ENCODE measurements around the gene UFC1.

The UFC1 gene

DNA sequence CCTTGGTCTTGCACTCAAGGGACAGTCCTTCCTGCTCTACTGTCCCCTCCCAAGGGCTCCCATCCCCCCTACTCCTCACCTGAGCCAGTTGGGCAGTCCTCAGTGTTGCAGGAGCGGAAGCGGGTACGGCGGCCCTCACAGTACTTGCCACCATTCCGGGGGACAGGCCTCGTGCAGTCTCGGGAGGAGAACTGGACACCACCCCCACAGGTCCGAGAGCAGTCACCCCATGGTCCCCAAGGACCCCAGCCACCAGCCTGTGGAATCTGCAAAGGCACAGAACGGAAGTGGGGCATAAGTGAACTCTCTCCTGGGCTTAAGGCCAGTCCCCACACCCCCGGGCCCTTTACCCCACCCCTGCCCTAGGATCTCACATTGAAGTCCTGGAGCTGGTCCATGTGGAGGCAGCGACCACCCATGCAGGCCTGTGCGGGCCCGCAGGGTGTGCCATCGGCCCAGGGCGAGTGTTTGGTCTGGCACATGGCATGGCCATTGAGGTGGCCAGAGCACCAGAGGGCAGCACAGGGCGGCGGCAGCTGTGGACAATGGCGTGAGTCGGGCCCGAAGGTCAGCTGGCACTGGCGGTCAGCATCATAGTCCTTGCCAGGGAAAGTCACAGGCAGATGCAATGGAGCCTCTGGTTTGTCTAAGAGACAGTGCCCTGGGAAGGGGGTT is 39.9 kb downstream of the UFC1 start:
- no peak for DNase-seq (ENCODE audit: low spot score)

GRCh38 chr1:161195171-161195570 is 41.4 kb downstream of the UFC1 start:
- no peak for DNase-seq (ENCODE audit: low spot score)

- no peak for DNase-seq (ENCODE audit: low spot score)
Measured at GRCh38 chr1:161196111-161196510, 42.3 kb downstream of the UFC1 start.

DNA sequence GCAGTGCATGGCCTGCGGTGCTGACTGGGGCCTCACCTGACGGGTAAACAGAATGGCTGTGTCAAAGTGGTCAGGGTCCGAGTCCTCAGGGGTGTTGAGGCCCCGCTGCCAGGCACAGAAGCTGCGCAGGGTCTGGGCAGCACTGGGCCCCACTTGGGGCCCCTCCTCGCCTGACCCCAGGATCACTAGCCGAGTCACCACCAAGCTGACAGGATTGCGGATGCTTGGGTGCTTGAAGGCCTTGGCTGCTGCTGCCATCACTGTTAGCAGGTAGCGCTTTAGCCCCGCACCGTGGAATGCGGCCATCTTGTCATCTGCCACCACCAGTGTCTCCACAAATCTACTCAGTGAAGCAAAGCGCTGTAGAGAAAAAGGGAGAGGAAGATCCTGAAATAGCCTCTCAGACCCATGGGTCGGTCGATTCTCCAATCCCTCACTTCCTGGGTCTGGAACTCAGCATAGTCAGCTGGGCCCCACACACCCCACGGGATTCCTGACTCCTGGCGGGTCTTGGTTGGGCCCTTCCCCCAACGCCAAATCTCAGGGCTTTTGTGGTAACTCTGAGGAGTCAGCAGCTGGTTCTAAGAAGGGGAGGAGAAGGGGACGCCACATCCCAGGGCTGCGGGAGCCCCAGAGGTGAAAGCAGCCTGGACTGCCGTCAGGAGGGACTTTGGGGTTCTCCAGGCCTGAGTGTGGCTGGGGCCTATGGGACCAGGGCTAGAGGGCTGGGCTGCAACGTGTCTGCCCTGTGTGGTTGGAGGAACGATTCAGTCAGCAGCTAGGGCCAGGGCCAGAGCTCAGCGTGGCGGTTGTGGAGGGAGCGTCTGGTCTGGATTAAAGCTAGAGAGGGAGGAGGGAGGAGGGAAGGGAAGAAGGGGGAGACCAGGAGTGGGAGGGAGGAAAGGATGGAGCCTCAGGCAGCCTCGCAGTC is 43.0 kb downstream of the UFC1 start:
- no peak for DNase-seq (ENCODE audit: low spot score)

- no peak for DNase-seq (ENCODE audit: low spot score)
Measured at GRCh38 chr1:161197560-161198193, 43.9 kb downstream of the UFC1 start.

- no peak for DNase-seq (ENCODE audit: low spot score)
Measured at GRCh38 chr1:161198194-161198896, 44.6 kb downstream of the UFC1 start.

DNA sequence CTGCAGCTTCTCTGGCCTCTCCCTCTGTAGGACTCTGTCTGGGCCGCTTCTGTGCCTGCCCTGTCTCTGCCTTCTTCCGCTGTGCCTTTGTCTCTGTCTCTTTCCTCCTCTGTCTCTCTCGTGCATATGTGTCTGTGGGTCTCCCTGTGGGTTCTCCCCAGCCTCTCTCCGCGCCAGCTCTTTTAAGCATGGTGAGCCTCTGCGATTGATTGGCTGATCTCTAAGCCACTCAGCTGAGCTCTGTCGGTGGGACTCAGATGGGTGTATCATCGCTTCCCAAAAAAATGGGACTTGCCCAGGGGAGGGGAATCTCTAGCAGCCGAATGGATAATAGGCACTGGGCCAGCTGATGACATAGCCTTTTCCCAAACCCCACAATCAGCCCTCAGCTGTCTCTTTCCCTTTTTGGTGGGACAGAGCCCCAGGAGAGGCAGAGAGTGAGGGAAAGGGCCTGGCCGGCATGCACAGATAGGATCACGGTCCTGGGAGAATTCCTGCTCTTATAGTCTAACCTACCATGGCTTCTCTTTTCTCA is 45.2 kb downstream of the UFC1 start, which contains the start of gene ADAMTS4:
ADAMTS4 (minus strand) TSS at position 158 of the 535 bp plus-strand sequence. CDS start 427 bp downstream, outside the sequence.
- no peak for DNase-seq (ENCODE audit: low spot score)

DNA sequence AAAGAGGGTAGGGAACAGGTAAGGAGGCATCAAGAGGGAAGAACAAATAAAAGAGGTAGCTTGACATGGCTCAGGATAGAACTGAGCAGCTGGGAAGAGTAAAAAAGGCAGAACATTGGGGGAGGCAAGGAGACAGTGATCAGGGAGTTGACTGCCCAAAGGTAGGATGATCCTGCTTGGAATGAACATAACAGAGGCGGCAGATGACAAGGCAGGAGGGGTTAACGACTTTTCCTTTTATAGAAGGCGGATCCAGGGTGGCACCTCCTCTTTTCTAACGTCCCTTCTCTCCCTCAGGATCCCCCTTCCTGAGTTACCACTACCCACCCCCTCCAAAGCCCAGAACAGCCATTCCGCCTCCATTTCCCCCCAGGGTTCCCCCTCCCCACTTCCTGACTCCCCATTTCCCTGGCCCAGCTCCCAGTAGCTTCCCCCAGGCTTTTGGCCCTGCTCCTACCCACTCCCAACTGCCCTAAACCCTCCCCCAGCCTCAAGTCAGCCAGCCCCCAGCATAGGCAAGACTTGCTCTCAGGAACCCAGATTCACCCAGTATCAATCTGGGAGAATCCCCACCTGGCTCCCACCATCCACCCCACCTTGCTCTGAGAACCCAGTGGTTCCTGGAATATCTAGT is 45.8 kb downstream of the UFC1 start:
- no peak for DNase-seq (ENCODE audit: low spot score)

DNA sequence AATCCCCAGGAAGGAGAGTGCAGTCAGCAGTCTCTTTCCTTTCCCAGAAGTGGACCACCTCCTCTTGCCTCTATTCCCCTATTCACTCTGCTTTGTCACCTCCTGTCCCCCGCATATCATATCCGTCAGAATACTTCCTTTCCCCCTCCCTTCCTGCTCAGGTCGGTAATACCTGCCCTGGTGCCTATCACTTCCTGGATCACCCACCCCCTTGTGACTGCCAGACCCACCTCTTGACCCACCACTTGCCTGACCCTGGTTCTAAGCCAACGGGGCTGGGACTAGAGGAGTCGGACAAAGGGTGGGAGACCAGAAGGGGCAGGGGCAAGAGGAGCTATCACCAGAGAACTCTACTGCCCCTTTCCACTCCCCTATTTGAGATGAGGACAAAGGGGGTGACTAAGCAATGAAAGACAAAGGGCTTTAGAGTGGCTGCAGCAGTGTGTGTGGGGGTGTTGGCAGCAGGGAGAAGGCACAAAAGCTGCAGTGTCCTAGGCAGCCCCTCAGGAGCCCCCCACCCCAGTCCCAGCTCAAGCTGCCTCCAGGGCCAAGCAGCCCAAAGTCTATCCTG is 46.7 kb downstream of the UFC1 start:
- DNase-seq (ENCODE audit: low spot score), result no peak

- DNase-seq (ENCODE audit: low spot score), result no peak
Measured at GRCh38 chr1:161200992-161201835, 47.4 kb downstream of the UFC1 start.

- DNase-seq (ENCODE audit: low spot score), result peak; percentile 98
Measured at GRCh38 chr1:161201836-161202712, 48.3 kb downstream of the UFC1 start, which contains the start of gene NDUFS2. Gene NDUFS2 (plus strand): TSS chr1:161202367. CDS start chr1:161202386, 19 bp downstream.

GRCh38 chr1:161206411-161207140 is 52.8 kb downstream of the UFC1 start:
- DNase-seq (ENCODE audit: low spot score), result no peak

DNA sequence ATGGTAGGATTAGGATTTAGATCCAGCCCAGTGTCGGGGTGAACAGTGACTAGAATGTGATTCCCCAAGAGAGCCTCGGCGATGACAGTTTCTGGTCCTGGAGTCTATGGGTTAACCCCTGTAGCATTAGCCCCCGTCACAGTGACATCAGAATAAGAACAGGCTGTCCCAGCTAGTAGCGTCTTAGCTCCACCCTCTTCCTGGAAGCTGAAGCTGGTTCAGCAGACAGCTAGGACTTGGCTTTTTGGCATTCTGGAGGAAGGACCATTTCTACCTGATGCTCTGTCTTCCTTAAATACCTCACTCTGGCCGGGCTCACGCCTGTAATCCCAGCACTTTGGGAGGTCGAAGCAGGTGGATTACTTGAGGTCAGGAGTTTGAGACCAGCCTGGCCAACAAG is 53.4 kb downstream of the UFC1 start:
- no peak for DNase-seq (ENCODE audit: low spot score)

Data from activated CD4-positive, alpha-beta T cell treated with anti-CD3 and anti-CD28 coated beads, Interleukin-2, Interleukin-4, amounts not matched to agents 100 ng/mL and 50 ng/mL, durations not matched to agents 16 hours and 8 hours (primary cell).